SU-DHL-6 (cell line): ENCODE data around the gene EGFL7.

ENCODE experiments used
- H2AFZ ChIP-seq: fragments of 200-600 bp; sonication (generic); 2 replicates; pipeline ENCODE4 v1.6.1; 2014; ENCODE audit warnings: low read depth, mild to moderate bottlenecking, moderate library complexity, mixed read lengths, antibody characterized with exemption, low read length; ENCODE audit not compliant: severe bottlenecking
- H3F3A ChIP-seq: fragments of 200-600 bp; shearing (Covaris generic); 2 replicates; pipeline ENCODE4 v1.6.0; 2016; ENCODE audit warnings: antibody characterized with exemption, mild to moderate bottlenecking; ENCODE audit not compliant: insufficient read depth
- H3K27ac ChIP-seq: fragments of 200-600 bp; sonication (generic); 2 replicates; pipeline ENCODE4 v1.5.1; 2016; ENCODE audit warnings: low read depth, mild to moderate bottlenecking, low read length, moderate library complexity, mixed read lengths
- H3K27me3 ChIP-seq: fragments of 200-600 bp; sonication (generic), shearing (Covaris generic); 2 replicates; pipeline ENCODE4 v1.6.0; 2014; ENCODE audit warnings: mild to moderate bottlenecking, low read length
- H3K36me3 ChIP-seq: fragments of 200-600 bp; sonication (generic); 2 replicates; pipeline ENCODE4 v1.6.1; 2014; ENCODE audit warnings: mild to moderate bottlenecking, low read length, mixed read lengths
- H3K4me2 ChIP-seq: fragments of 300-600, 200-600 bp; shearing (Covaris generic), sonication (generic); 2 replicates; pipeline ENCODE4 v1.6.0; 2014; ENCODE audit warnings: low read length, low read depth, mild to moderate bottlenecking; ENCODE audit not compliant: poor library complexity, severe bottlenecking
- H3K4me3 ChIP-seq: fragments of 200-600 bp; sonication (generic); 2 replicates; pipeline ENCODE4 v1.5.1; 2014; ENCODE audit warnings: antibody characterized with exemption, low read length, mild to moderate bottlenecking, mixed read lengths; ENCODE audit not compliant: insufficient read depth, poor library complexity, severe bottlenecking
- H3K79me2 ChIP-seq: fragments of 200-600 bp; sonication (generic); 2 replicates; pipeline ENCODE4 v1.6.1; 2014; ENCODE audit warnings: mild to moderate bottlenecking, low read length, moderate library complexity; ENCODE audit not compliant: insufficient read depth
- H3K9ac ChIP-seq: fragments of 200-600 bp; sonication (generic); 2 replicates; pipeline ENCODE4 v1.7.0; 2014; ENCODE audit warnings: mild to moderate bottlenecking, low read length
- H3K9me2 ChIP-seq: fragments of 200-600 bp; sonication (generic); replicated peaks from 2 replicates; pipeline ENCODE4 v1.6.1; 2014; ENCODE audit warnings: low read length; ENCODE audit not compliant: insufficient read depth
- H3K9me3 ChIP-seq: fragments of 200-600 bp; sonication (generic); 2 replicates; pipeline ENCODE4 v1.6.1; 2014; ENCODE audit warnings: low read length, mixed read lengths; ENCODE audit not compliant: insufficient read depth
- H4K20me1 ChIP-seq: fragments of 200-600 bp; sonication (generic); 2 replicates; pipeline ENCODE4 v1.6.1; 2014; ENCODE audit warnings: low read depth, mild to moderate bottlenecking, antibody characterized with exemption, low read length, moderate library complexity, mixed read lengths
- CTCF ChIP-seq: fragments of 200-600 bp; sonication (generic); IDR thresholded peaks from one replicate; pipeline ENCODE4 v1.5.1; 2017; ENCODE audit warnings: antibody characterized with exemption, mild to moderate bottlenecking, low read length, moderate library complexity; ENCODE audit not compliant: insufficient read depth, poor library complexity, severe bottlenecking
- EZH2phosphoT487 ChIP-seq: fragments of 200-600 bp; sonication (generic), shearing (Covaris generic); conservative IDR thresholded peaks from 2 replicates; pipeline ENCODE4 v1.6.1; 2018; ENCODE audit warnings: mild to moderate bottlenecking, antibody characterized with exemption, low read length, moderate library complexity, mixed read lengths

Gene EGFL7

DNA sequence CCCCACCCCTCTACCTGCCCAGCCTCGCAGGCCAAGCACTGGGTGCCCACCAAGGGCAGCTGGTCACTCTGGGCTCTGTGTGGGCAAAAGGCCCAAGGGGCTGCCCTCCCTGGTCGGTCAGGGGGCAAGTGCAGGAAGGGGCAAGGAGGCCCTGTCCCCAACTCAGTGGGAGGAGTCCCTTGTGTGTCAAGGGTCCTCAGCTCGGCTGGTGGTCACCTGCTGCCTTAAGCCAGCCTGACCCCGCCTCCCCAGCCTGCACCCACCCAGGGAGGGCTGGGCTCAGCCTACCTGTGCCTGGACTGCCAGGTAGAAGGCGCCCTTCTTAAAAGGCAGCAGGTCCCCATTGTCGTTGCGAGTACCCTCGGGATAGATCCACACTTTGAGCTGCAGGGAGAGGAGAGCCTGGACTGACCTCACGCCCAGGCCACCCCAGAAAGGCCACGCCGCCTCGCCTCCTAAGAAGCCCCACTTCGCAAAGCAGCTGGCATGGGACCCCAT, 13.6 kb downstream of the EGFL7 start:
- no peaks in the 10 kb centered on the region for H3K27me3 ChIP-seq
- no peak overlapping the region for H3K4me3 ChIP-seq
- no peak overlapping the region for H3K27ac ChIP-seq
- no peaks in the 10 kb centered on the region for H4K20me1 ChIP-seq
- TF ChIP-seq EZH2phosphoT487 (no peak), CTCF (no peak)
- H3K79me2 ChIP-seq: no peaks in the 10 kb centered on the region
- H3K9me2 ChIP-seq: no peaks in the 10 kb centered on the region
- no peaks in the 10 kb centered on the region for H3K9me3 ChIP-seq
- H3K4me2 ChIP-seq: no peak overlapping the region
- H3K36me3 ChIP-seq: no peaks in the 10 kb centered on the region
- no peaks in the 10 kb centered on the region for H3F3A ChIP-seq
- no peak overlapping the region for H2AFZ ChIP-seq
- H3K9ac ChIP-seq: no peak overlapping the region

DNA sequence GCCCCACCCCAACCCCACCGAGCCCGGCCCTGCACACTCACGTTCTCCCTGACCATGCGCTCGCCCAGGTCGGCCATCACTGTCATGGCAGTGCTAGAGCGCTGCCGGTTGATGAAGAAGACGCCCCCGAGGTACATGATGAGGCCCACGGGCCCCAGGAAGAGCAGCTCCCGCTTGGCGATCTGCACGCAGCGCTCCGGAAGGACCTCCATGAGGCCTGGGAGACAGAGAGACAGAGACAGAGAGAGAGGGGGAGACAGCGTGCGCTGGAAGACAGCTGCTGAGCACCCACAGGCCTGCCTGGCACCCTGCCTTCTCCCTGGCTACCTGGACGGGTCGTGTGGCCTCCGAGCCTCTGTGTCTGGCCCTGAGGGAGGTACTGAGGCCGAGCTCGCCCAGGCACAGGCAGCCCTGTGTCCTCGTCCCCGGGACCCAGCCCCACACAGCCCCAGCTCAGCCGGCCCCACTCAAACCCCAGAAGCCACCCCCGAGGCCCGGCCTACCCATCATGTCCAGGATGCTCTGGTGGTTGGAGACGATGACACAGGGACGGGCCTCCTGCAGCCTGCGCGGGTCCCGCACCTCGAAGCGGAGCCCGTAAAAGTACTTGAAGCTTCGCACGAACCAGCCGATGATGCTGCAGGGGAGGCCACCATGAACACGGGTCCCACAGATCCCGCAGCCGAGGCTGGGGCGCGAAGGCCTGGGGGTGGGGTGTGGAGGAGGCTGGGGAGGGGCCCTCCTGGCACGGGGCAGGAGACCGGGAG, 14.4 kb downstream of the EGFL7 start:
- no peaks in the 10 kb centered on the region for H4K20me1 ChIP-seq
- TF ChIP-seq EZH2phosphoT487 (no peak), CTCF (no peak)

DNA sequence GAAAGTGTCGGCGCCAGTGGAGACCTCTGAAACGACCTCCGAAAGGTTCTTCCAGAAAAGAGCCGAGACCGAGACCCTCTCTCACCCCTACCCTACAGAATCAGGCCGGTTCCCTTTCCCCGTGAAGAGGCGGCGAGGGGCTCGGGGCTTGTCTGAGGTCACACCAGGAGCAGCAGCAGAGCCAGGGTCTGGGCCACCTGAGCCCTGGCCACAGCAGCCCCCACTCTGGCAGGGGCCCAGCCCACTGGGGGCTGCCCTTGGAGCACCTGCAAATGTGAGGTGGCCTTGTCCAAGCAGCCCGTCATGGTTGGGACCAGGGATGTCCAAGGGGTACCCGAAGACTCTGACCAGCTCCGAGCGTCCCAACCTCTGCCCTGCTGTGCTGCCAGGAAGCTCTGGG, 15.3 kb downstream of the EGFL7 start:
- Histone ChIP-seq H3K79me2 (no peaks in the 10 kb centered on the region), H3K9me2 (no peaks in the 10 kb centered on the region), H2AFZ (no peak overlapping the region), H3K9me3 (no peaks in the 10 kb centered on the region), H3F3A (no peaks in the 10 kb centered on the region), H3K9ac (no peak overlapping the region), H4K20me1 (no peaks in the 10 kb centered on the region), H3K4me3 (no peak overlapping the region), H3K27ac (no peak overlapping the region), H3K36me3 (no peaks in the 10 kb centered on the region), H3K4me2 (no peak overlapping the region), H3K27me3 (no peaks in the 10 kb centered on the region)
- TF ChIP-seq CTCF: no peak

More for the DNA sequence above, 14.4 kb downstream of the EGFL7 start:
- Histone ChIP-seq H3K4me3 (no peak overlapping the region), H3K9ac (no peak overlapping the region), H3K27ac (no peak overlapping the region), H3K27me3 (no peaks in the 10 kb centered on the region), H3K9me2 (no peaks in the 10 kb centered on the region), H3K79me2 (no peaks in the 10 kb centered on the region), H3F3A (no peaks in the 10 kb centered on the region), H3K9me3 (no peaks in the 10 kb centered on the region), H3K4me2 (no peak overlapping the region), H3K36me3 (no peaks in the 10 kb centered on the region), H2AFZ (no peak overlapping the region)
